Activated T-helper 1 cell treated with Interleukin-2 at 50 U/mL for 16 hours (primary cell): ENCODE measurements around the gene EVL.

Experiments used
- DNase-seq: peaks from one replicate; pipeline ENCODE4 v3.0.0-alpha.2; 2020; ENCODE audit warnings: low read depth

EVL gene

GRCh38 chr14:100131181-100131580 is 66.0 kb downstream of the EVL start:
- no peak for DNase-seq

- DNase-seq = no peak
Observed at GRCh38 chr14:100132161-100132902, 67.1 kb downstream of the EVL start.

- no peak for DNase-seq
Observed at GRCh38 chr14:100132903-100133510, 67.8 kb downstream of the EVL start.

GRCh38 chr14:100134586-100134985 is 69.4 kb downstream of the EVL start:
- no peak for DNase-seq

GRCh38 chr14:100135073-100135472 is 69.9 kb downstream of the EVL start:
- DNase-seq = no peak

- DNase-seq = no peak
Observed at GRCh38 chr14:100135784-100136183, 70.6 kb downstream of the EVL start.

GRCh38 chr14:100137173-100137572 is 72.0 kb downstream of the EVL start:
- no peak for DNase-seq

- no peak for DNase-seq
Observed at GRCh38 chr14:100138082-100138787, 73.0 kb downstream of the EVL start.

GRCh38 chr14:100138955-100139354 is 73.7 kb downstream of the EVL start:
- no peak for DNase-seq

GRCh38 chr14:100140452-100141078 is 75.3 kb downstream of the EVL start:
- DNase-seq = no peak

GRCh38 chr14:100141098-100141497 is 75.9 kb downstream of the EVL start:
- no peak for DNase-seq

GRCh38 chr14:100142073-100143040 is 77.1 kb downstream of the EVL start:
- DNase-seq = no peak

GRCh38 chr14:100143523-100143922 is 78.3 kb downstream of the EVL start:
- DNase-seq = no peak

GRCh38 chr14:100143934-100144333 is 78.7 kb downstream of the EVL start:
- DNase-seq = no peak

GRCh38 chr14:100144645-100144995 is 79.4 kb downstream of the EVL start:
- DNase-seq = no peak

- no peak for DNase-seq
Observed at GRCh38 chr14:100144996-100145646, 79.9 kb downstream of the EVL start.

GRCh38 chr14:100145682-100146464 is 80.7 kb downstream of the EVL start:
- DNase-seq = no peak

GRCh38 chr14:100146531-100147091 is 81.4 kb downstream of the EVL start:
- DNase-seq = no peak

GRCh38 chr14:100147181-100147631 is 82.0 kb downstream of the EVL start:
- DNase-seq = peak; percentile 43
